Esophagus squamous epithelium (tissue), 5 donors: ENCODE measurements around the gene FOXL3. TPM values are rescaled to one million over a fixed set of nuclear protein-coding genes. Genes with fewer than 3 reads are reported as not detected.

ENCODE experiments used
- DNase-seq: peaks from one replicate; lab custom pipeline; 2025; lab: John Stamatoyannopoulos, UW
- H3K27ac ChIP-seq, 4 donors: fragments of 200-600 bp; sonication (generic); one replicate each; pipeline ENCODE4 v1.5.1; 2016 to 2019; ENCODE audit warnings: mild to moderate bottlenecking in 1 of 4
- H3K27me3 ChIP-seq, 4 donors: fragments of 200-600 bp; sonication (generic); 1 replicate in 3 of 4; 2 replicates in 1 of 4; pipeline versions ENCODE4 v1.5.1 to v1.6.0; 2017 to 2021; ENCODE audit warnings: antibody characterized with exemption in 1 of 4
- H3K36me3 ChIP-seq, 3 donors: fragments of 200-600 bp; sonication (generic); one replicate each; pipeline ENCODE4 v1.5.1; 2016 to 2019
- H3K4me1 ChIP-seq, 3 donors: fragments of 200-600 bp; sonication (generic); one replicate each; pipeline ENCODE4 v1.5.1; 2017 to 2019
- H3K4me3 ChIP-seq, 4 donors: fragments of 200-600 bp; sonication (generic); 1 replicate in 3 of 4; 2 replicates in 1 of 4; pipeline ENCODE4 v1.5.1; 2016 to 2019; ENCODE audit warnings: mild to moderate bottlenecking in 2 of 4, moderate library complexity in 1 of 4
- H3K9me3 ChIP-seq, 3 donors: fragments of 200-600 bp; sonication (generic); one replicate each; pipeline ENCODE4 v1.5.1; 2016 to 2019
- POLR2A ChIP-seq, 4 donors: fragments of 450-650 bp; IDR thresholded peaks; one replicate each; pipeline ENCODE4 v1.6.1; 2017; ENCODE audit warnings: antibody characterized with exemption in 4 of 4, mild to moderate bottlenecking in 4 of 4, moderate library complexity in 3 of 4
- WGBS, 2 donors: methylation state at CpG; one replicate each; pipeline ENCODE4 v1.1.5; 2018; 5-methylcytosine and 5-hydroxymethylcytosine counted together
- intact Hi-C: fragments of 100-400 bp; cut with DNase I; formaldehyde crosslinking; loops from one replicate; pipeline ENCODE4 v1.15.0; 2022
- total RNA-seq, 4 donors: library from RNA; depleted of rRNA; stranded (reverse); fragments of >200 nt; gene quantifications; one replicate each; pipeline ENCODE4 v1.1.0, GENCODE V29; 2016
- TF ChIP-seq, protein P1 (sequence below), 6 experiments: fragments of 450-650 bp in 4 of 6; fragments of 200-600 bp in 2 of 6; sonication (generic) in 2 of 6; IDR thresholded peaks; one replicate each; pipeline ENCODE4 v1.5.1; 2016 to 2019; ENCODE audit warnings: antibody characterized with exemption in 6 of 6, mild to moderate bottlenecking in 4 of 6, moderate library complexity in 4 of 6
- donor health status: DM: yes; HTN: yes; CAD: no.

Gene FOXL3
- total RNA-seq, 4 donors from 2014 or later = not detected

DNA sequence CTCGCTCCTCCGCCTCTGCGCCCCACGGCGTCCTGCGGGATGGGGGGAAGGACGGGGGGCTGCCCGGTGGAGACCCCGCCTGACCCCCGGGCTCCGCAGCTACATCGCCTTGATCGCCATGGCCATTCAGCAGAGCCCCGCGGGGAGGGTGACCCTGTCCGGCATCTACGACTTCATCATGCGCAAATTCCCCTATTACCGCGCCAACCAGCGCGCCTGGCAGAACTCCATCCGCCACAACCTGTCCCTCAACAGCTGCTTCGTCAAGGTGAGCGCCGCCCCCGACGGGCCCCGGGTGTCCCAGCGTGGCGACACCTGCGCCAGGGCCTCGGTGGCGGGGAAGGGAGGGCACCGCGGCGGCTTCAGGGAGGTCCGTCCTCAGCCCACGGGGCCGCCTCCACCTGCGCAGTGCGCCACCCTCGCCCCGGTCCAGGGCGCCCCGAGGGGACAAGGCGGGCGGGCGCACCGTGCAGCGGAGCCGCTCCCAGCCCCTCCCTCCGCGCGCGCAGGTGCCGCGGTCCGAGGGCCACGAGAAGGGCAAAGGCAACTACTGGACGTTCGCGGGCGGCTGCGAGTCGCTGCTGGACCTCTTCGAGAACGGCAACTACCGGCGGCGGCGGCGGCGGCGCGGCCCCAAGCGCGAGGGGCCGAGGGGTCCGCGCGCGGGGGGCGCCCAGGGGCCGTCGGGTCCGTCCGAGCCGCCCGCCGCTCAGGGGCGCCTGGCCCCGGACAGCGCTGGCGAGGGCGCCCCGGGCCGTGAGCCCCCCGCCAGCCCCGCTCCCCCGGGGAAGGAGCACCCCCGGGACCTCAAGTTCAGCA, 793 bp downstream of the FOXL3 start:
- H3K27ac ChIP-seq = no peak overlapping the region
- no peaks in the 10 kb centered on the region for H3K36me3 ChIP-seq
- no peak overlapping the region for H3K4me3 ChIP-seq
- no peaks in the 10 kb centered on the region for H3K9me3 ChIP-seq
- no peak for TF ChIP-seq POLR2A (IDR thresholded peaks at IDR 0.05)
- TF ChIP-seq, protein P1, sequence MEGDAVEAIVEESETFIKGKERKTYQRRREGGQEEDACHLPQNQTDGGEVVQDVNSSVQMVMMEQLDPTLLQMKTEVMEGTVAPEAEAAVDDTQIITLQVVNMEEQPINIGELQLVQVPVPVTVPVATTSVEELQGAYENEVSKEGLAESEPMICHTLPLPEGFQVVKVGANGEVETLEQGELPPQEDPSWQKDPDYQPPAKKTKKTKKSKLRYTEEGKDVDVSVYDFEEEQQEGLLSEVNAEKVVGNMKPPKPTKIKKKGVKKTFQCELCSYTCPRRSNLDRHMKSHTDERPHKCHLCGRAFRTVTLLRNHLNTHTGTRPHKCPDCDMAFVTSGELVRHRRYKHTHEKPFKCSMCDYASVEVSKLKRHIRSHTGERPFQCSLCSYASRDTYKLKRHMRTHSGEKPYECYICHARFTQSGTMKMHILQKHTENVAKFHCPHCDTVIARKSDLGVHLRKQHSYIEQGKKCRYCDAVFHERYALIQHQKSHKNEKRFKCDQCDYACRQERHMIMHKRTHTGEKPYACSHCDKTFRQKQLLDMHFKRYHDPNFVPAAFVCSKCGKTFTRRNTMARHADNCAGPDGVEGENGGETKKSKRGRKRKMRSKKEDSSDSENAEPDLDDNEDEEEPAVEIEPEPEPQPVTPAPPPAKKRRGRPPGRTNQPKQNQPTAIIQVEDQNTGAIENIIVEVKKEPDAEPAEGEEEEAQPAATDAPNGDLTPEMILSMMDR (IDR thresholded peaks at IDR 0.05) = no peak
- WGBS, 2 donors = 22% methylated on average over 10 of the region's 102 CpGs; no CpG with 5 or more reads in 1 of the 2 donors
- H3K27me3 ChIP-seq = peaks cover 19 to 96% (median 31%) of the 10 kb centered on the region in 4 donors
- H3K4me1 ChIP-seq = peaks cover 9 to 21% (median 11%) of the 10 kb centered on the region in 3 donors
- DNase-seq = no peak
- intact Hi-C loops = no loop called here

DNA sequence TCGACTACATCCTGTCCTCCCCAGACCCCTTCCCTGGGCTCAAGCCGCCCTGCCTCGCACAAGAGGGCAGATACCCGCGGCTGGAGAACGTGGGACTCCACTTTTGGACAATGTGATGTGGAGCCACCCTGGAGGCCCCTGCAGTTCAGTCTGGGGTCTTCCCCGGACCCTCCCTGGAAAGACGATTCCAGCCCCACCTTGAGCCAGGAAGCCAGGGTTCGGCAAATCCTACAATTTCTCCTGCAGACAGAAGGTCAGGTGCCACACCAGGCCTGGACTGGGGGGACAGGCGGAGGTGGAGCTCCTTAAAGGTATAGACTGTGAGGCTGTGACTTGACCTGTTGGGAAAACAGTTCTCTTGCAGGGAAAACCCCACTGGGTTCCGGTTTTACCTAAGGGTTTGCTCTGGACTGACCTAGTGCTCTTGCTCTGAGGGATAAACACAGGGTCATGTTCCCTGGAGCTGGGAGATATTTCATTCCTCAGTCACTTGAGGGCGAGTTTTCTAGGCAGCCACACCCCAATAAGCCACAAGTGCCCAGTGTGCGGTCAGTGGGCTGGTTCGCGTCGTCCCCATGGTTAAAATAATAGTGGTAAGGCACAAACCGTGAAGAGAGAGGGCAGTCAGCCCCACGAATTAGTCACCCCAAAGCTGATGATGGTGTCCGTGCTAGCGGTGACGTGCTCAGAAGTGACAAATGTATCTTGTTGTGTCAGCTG, 1.6 kb downstream of the FOXL3 start:
- Histone ChIP-seq H3K36me3 (no peaks in the 10 kb centered on the region), H3K4me3 (no peak overlapping the region), H3K27me3 (peaks cover 19 to 96% (median 31%) of the 10 kb centered on the region in 4 donors), H3K4me1 (peaks cover 9 to 24% (median 11%) of the 10 kb centered on the region in 3 donors), H3K27ac (no peak overlapping the region), H3K9me3 (no peaks in the 10 kb centered on the region)
- DNase-seq = no peak
- 57 to 59% methylated on average over 4 to 8 of the region's 21 CpGs for WGBS, 2 donors
- intact Hi-C loops = no loop called here
- TF ChIP-seq, protein P1 (IDR thresholded peaks at IDR 0.05) = no peak
- TF ChIP-seq POLR2A (IDR thresholded peaks at IDR 0.05) = no peak

DNA sequence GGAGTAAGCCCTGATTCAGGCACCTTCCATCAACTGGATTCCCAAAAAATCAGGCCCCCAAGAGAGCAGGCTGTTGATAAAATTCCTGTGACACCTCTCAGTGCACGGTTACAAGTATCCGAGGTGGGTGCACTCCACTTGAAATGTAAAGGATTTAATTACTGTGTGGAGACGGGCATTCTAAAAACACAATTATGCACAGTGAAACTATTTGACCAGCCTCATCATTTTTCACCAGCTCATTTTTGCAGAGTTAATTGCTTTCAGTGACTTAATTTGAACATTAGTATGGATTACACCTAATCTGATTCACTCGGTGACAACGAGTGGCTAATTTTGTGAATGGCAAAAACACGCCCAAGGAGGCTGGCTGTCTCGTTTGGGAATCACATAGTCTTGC, 2.3 kb downstream of the FOXL3 start:
- TF ChIP-seq, protein P1 (IDR thresholded peaks at IDR 0.05) = no peak
- no peak for TF ChIP-seq POLR2A (IDR thresholded peaks at IDR 0.05)
- DNase-seq = no peak
- peaks cover 19 to 91% (median 31%) of the 10 kb centered on the region in 4 donors for H3K27me3 ChIP-seq
- H3K9me3 ChIP-seq = no peaks in the 10 kb centered on the region
- H3K36me3 ChIP-seq = no peaks in the 10 kb centered on the region
- intact Hi-C loops = no loop called here
- H3K4me3 ChIP-seq = no peak overlapping the region
- WGBS, 2 donors = 53 to 74% methylated on average over 7 of the region's 7 CpGs
- H3K4me1 ChIP-seq = peaks cover 9 to 24% (median 11%) of the 10 kb centered on the region in 3 donors
- H3K27ac ChIP-seq = no peak overlapping the region

GRCh38 chr7:292826-293225, 2.9 kb downstream of the FOXL3 start:
- peaks cover 9 to 24% (median 11%) of the 10 kb centered on the region in 3 donors for H3K4me1 ChIP-seq
- DNase-seq = no peak
- intact Hi-C loops = no loop called here
- TF ChIP-seq, protein P1 (IDR thresholded peaks at IDR 0.05) = no peak
- TF ChIP-seq POLR2A (IDR thresholded peaks at IDR 0.05) = no peak
- WGBS, 2 donors = 74 to 89% methylated on average over 7 to 10 of the region's 15 CpGs
- H3K9me3 ChIP-seq = no peaks in the 10 kb centered on the region
- no peaks in the 10 kb centered on the region for H3K36me3 ChIP-seq
- no peak overlapping the region for H3K4me3 ChIP-seq
- H3K27ac ChIP-seq = no peak overlapping the region
- H3K27me3 ChIP-seq = peaks cover 19 to 88% (median 31%) of the 10 kb centered on the region in 4 donors
